H4 (cell line): Measurements from ENCODE around the gene DPP6. TPM values are rescaled to one million over a fixed set of nuclear protein-coding genes. Genes with fewer than 3 reads are reported as not detected.
"Not testable (repeated sequence)": the region's sequence is repeated elsewhere in the genome, so short reads cannot be mapped to it uniquely, and the experiment has no call there.

Experiments
- DNase-seq: peaks from one replicate; pipeline ENCODE4 v3.0.0-alpha.2; 2015; ENCODE audit warnings: low spot score
- total RNA-seq: library from RNA; depleted of rRNA; stranded (reverse); fragments of >200 nt; shearing (Covaris generic); gene quantifications from 2 replicates; pipeline ENCODE4 v1.2.3, GENCODE V29; 2014

Gene DPP6
- total RNA-seq, 1 experiment from 2014 or later, result 0.06 TPM

- DNase-seq, result not testable (repeated sequence)
Observed at GRCh38 chr7:154072395-154073181, 20.4 kb downstream of the DPP6 start.

- not testable (repeated sequence) for DNase-seq
Observed at GRCh38 chr7:154078523-154078922, 26.3 kb downstream of the DPP6 start.

GRCh38 chr7:154080249-154080648, 28.1 kb downstream of the DPP6 start:
- not testable (repeated sequence) for DNase-seq

- not testable (repeated sequence) for DNase-seq
Observed at GRCh38 chr7:154087037-154087725, 35.0 kb downstream of the DPP6 start.

- DNase-seq, result not testable (repeated sequence)
Observed at GRCh38 chr7:154092093-154092492, 39.9 kb downstream of the DPP6 start.

- DNase-seq, result not testable (repeated sequence)
Observed at GRCh38 chr7:154095201-154095600, 43.0 kb downstream of the DPP6 start.

GRCh38 chr7:154105063-154105462, 52.9 kb downstream of the DPP6 start:
- not testable (repeated sequence) for DNase-seq

- DNase-seq, result not testable (repeated sequence)
Observed at GRCh38 chr7:154109615-154110014, 57.4 kb downstream of the DPP6 start.

- not testable (repeated sequence) for DNase-seq
Observed at GRCh38 chr7:154113732-154114351, 61.6 kb downstream of the DPP6 start.

- DNase-seq, result not testable (repeated sequence)
Observed at GRCh38 chr7:154117411-154118390, 65.5 kb downstream of the DPP6 start.

- DNase-seq, result not testable (repeated sequence)
Observed at GRCh38 chr7:154120825-154121224, 68.6 kb downstream of the DPP6 start.

GRCh38 chr7:154122720-154123119, 70.5 kb downstream of the DPP6 start:
- not testable (repeated sequence) for DNase-seq

GRCh38 chr7:154123397-154123796, 71.2 kb downstream of the DPP6 start:
- not testable (repeated sequence) for DNase-seq

GRCh38 chr7:154129142-154129541, 76.9 kb downstream of the DPP6 start:
- not testable (repeated sequence) for DNase-seq

- not testable (repeated sequence) for DNase-seq
Observed at GRCh38 chr7:154132617-154133016, 80.4 kb downstream of the DPP6 start.

GRCh38 chr7:154133703-154134277, 81.6 kb downstream of the DPP6 start:
- not testable (repeated sequence) for DNase-seq

- DNase-seq, result not testable (repeated sequence)
Observed at GRCh38 chr7:154134698-154135097, 82.5 kb downstream of the DPP6 start.

GRCh38 chr7:154135646-154136045, 83.4 kb downstream of the DPP6 start:
- not testable (repeated sequence) for DNase-seq

GRCh38 chr7:154145922-154146706, 93.9 kb downstream of the DPP6 start:
- not testable (repeated sequence) for DNase-seq

GRCh38 chr7:154146707-154147038, 94.5 kb downstream of the DPP6 start:
- DNase-seq, result not testable (repeated sequence)
